Uterus (tissue), 2 donors: ENCODE results near the gene HDAC2.

Source experiments
- CTCF ChIP-seq, 4 experiments: fragments of 200-600 bp in 2 of 4; fragments of 450-650 bp in 2 of 4; sonication (generic) in 2 of 4; IDR thresholded peaks; one replicate each; pipeline ENCODE4 v1.5.1; 2016 to 2019; ENCODE audit warnings: antibody characterized with exemption in 4 of 4, mild to moderate bottlenecking in 2 of 4, moderate library complexity in 1 of 4
- POLR2A ChIP-seq, 2 donors: fragments of 450-650 bp; IDR thresholded peaks; one replicate each; pipeline ENCODE4 v1.6.1; 2016; ENCODE audit warnings: antibody characterized with exemption in 2 of 2, mild to moderate bottlenecking in 1 of 2, moderate library complexity in 1 of 2

- TF ChIP-seq CTCF (IDR thresholded peaks at IDR 0.05) (no peak), POLR2A (IDR thresholded peaks at IDR 0.05) (no peak)
These were observed 10.2 kb downstream of the HDAC2 start for GRCh38 chr6:113960795-113961194.
